Measurements from ENCODE around the gene SETD7.

- TF ChIP-seq CTCF (IDR thresholded peaks at IDR 0.05; ENCODE audit: poor library complexity, severe bottlenecking) (no peak), EP300 (conservative IDR thresholded peaks at IDR 0.05; ENCODE audit: poor library complexity, severe bottlenecking) (no peak)
Observed at GRCh38 chr4:139581096-139581495, 25.1 kb upstream of the SETD7 start.
